Keratinocyte (primary cell): Measurements from ENCODE around the gene ABHD17B. TPM values are rescaled to one million over a fixed set of nuclear protein-coding genes. Genes with fewer than 3 reads are reported as not detected.

Experiments used
- DNase-seq: peaks from one replicate; pipeline ENCODE4 v3.0.0-alpha.2; 2011; ENCODE audit warnings: low read depth, missing footprints, low spot score
- FAIRE-seq: peaks from 2 replicates; lab custom pipeline; 2011; peaks lifted over from hg19 to GRCh38; lab: Jason Lieb, UNC
- H2AFZ ChIP-seq: 2 replicates; pipeline ENCODE4 v1.6.0; 2012; ENCODE audit warnings: low read length, control low read depth, inconsistent platforms; ENCODE audit not compliant: control insufficient read depth
- H3K27ac ChIP-seq: 2 replicates; pipeline ENCODE4 v1.5.1; 2011; ENCODE audit warnings: low read length; ENCODE audit not compliant: control insufficient read depth, insufficient read depth
- H3K27me3 ChIP-seq: 3 replicates; pipeline ENCODE4 v1.6.0; 2011; ENCODE audit warnings: low read length; ENCODE audit not compliant: control insufficient read depth, insufficient read depth; ENCODE audit errors: extremely low read depth
- H3K36me3 ChIP-seq, 2 experiments: 2 replicates in 1 of 2; 3 replicates in 1 of 2; pipeline ENCODE4 v1.5.1; 2011; ENCODE audit warnings: low read length in 2 of 2, mild to moderate bottlenecking in 1 of 2; ENCODE audit not compliant: control insufficient read depth in 2 of 2, insufficient read depth in 2 of 2; ENCODE audit errors: extremely low read depth in 1 of 2
- H3K4me1 ChIP-seq: 3 replicates; pipeline ENCODE4 v1.5.1; 2011; ENCODE audit warnings: low read length; ENCODE audit not compliant: control insufficient read depth, insufficient read depth; ENCODE audit errors: extremely low read depth
- H3K4me2 ChIP-seq: 3 replicates; pipeline ENCODE4 v1.6.0; 2011; ENCODE audit warnings: low read depth, low read length; ENCODE audit not compliant: control insufficient read depth, insufficient read depth; ENCODE audit errors: extremely low read depth
- H3K4me3 ChIP-seq, 3 experiments: fragments of 200-600 bp in 1 of 3; sonication (generic) in 1 of 3; 2 replicates in 2 of 3; 3 replicates in 1 of 3; pipeline ENCODE4 v1.5.1; 2011 to 2016; ENCODE audit warnings: low read length in 3 of 3, mild to moderate bottlenecking in 3 of 3, control low read depth in 2 of 3, inconsistent platforms in 1 of 3, low read depth in 1 of 3, mixed read lengths in 1 of 3, mixed run types in 1 of 3, moderate library complexity in 1 of 3; ENCODE audit not compliant: control insufficient read depth in 2 of 3, insufficient read depth in 2 of 3; ENCODE audit errors: extremely low read depth in 1 of 3
- H3K79me2 ChIP-seq: 2 replicates; pipeline ENCODE4 v1.6.0; 2012; ENCODE audit warnings: low read length; ENCODE audit not compliant: control insufficient read depth, insufficient read depth
- H3K9ac ChIP-seq: 3 replicates; pipeline ENCODE4 v1.6.0; 2011; ENCODE audit warnings: low read length; ENCODE audit not compliant: control insufficient read depth, insufficient read depth; ENCODE audit errors: extremely low read depth
- H3K9me1 ChIP-seq: 3 replicates; pipeline ENCODE4 v1.6.0; 2011; ENCODE audit warnings: low read length; ENCODE audit not compliant: control insufficient read depth, insufficient read depth; ENCODE audit errors: extremely low read depth
- H3K9me3 ChIP-seq: 2 replicates; pipeline ENCODE4 v1.5.1; 2012; ENCODE audit warnings: low read depth, low read length; ENCODE audit not compliant: control insufficient read depth
- H4K20me1 ChIP-seq: 3 replicates; pipeline ENCODE4 v1.6.0; 2011; ENCODE audit warnings: low read length; ENCODE audit not compliant: control insufficient read depth, insufficient read depth; ENCODE audit errors: extremely low read depth
- EZH2 ChIP-seq: IDR thresholded peaks from one replicate; pipeline ENCODE4 v1.6.1; 2012; ENCODE audit warnings: inconsistent platforms, mild to moderate bottlenecking, low read length, moderate library complexity
- dilution Hi-C: fragments of 300-500 bp; cut with MboI; formaldehyde crosslinking; loops from one replicate; pipeline ENCODE4 v1.7.0; 2020; ENCODE audit warnings: low sequenced_read_pairs; ENCODE audit not compliant: extremely low pct_ligation_motif_present
- polyA plus RNA-seq, 5 experiments: library from polyadenylated mRNA; depleted of rRNA in 3 of 5; stranded (reverse) in 3 of 5; stranded (forward) in 1 of 5; unstranded in 1 of 5; fragments of >200 nt; gene quantifications; 1 replicate in 1 of 5; 2 replicates in 3 of 5; 3 replicates in 1 of 5; pipeline versions ENCODE4 v1.2.1 to v1.2.3, GENCODE V29; 2011 to 2012; ENCODE audit warnings: missing spikeins in 2 of 5, low read depth in 1 of 5, low replicate concordance in 1 of 5
- TF ChIP-seq, protein P1 (sequence below), 3 experiments: IDR thresholded peaks in 1 of 3; conservative IDR thresholded peaks in 1 of 3; optimal IDR thresholded peaks in 1 of 3; 2 replicates in 2 of 3; 3 replicates in 1 of 3; pipeline versions ENCODE3 to v1.5.1; 2011; ENCODE audit warnings: low read length in 3 of 3, mild to moderate bottlenecking in 3 of 3, moderate library complexity in 2 of 3, control low read depth in 1 of 3, inconsistent platforms in 1 of 3; ENCODE audit not compliant: insufficient read depth in 2 of 3; ENCODE audit errors: extremely low read depth in 1 of 3

ABHD17B gene
- polyA plus RNA-seq, 1 donor (not counting 4 experiments of a cell fraction or from before 2014, with no cell fraction given) = 16.3 TPM

DNA sequence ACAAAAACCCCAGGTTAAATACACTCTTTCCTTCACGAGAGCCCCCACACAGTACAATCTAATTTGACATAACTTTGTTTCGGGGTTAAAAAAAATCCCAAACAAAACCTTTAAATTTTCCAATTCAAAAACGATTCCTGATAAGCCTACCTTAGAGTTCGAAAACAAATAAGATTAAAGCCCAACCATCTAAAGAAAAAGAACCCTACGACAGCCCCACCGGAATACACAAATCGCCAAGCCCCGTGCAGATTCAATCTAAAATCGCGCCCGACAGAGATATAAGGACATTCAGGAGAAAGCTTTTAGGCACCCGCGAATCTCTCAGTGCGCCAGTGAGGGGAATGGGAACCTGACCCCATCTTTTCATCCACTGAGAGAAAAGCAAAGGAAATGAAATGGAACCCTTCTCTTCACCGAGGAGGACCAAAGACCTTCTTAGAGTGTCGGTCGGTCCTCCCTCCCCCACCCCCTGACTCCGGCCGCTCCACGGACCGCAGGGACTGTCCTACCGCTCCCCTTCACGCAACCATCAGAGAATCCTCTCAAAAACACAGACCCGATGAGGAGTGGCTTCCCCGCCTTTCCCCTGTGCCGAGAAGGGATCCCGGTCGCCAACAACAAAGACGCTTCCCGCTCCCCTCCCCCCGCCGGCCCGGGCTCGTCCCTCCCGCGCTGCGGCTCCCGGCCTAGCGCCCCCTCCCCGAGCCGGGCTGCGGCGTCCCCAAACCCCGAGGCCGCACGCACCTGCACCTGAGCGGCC is 925 bp downstream of the ABHD17B start:
- Histone ChIP-seq H3K4me2 (peak overlapping the region; percentile 78), H3K4me3 (peak overlapping the region; percentile 92 to 97 (median 95)), H3K4me1 (peaks cover 22% of the 10 kb centered on the region), H3K27ac (peak overlapping the region; percentile 80), H3K27me3 (no peaks in the 10 kb centered on the region), H3K9me1 (no peaks in the 10 kb centered on the region), H2AFZ (peak overlapping the region; percentile 97), H4K20me1 (no peaks in the 10 kb centered on the region), H3K9ac (peak overlapping the region; percentile 92), H3K9me3 (no peaks in the 10 kb centered on the region), H3K36me3 (peaks cover 0 to 1% of the 10 kb centered on the region in 2 experiments), H3K79me2 (peaks cover 94% of the 10 kb centered on the region)
- TF ChIP-seq EZH2 = no peak
- TF ChIP-seq, protein P1, sequence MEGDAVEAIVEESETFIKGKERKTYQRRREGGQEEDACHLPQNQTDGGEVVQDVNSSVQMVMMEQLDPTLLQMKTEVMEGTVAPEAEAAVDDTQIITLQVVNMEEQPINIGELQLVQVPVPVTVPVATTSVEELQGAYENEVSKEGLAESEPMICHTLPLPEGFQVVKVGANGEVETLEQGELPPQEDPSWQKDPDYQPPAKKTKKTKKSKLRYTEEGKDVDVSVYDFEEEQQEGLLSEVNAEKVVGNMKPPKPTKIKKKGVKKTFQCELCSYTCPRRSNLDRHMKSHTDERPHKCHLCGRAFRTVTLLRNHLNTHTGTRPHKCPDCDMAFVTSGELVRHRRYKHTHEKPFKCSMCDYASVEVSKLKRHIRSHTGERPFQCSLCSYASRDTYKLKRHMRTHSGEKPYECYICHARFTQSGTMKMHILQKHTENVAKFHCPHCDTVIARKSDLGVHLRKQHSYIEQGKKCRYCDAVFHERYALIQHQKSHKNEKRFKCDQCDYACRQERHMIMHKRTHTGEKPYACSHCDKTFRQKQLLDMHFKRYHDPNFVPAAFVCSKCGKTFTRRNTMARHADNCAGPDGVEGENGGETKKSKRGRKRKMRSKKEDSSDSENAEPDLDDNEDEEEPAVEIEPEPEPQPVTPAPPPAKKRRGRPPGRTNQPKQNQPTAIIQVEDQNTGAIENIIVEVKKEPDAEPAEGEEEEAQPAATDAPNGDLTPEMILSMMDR (optimal IDR thresholded peaks at IDR 0.05 in 1 of 3, IDR thresholded peaks at IDR 0.05 in 1 of 3, conservative IDR thresholded peaks at IDR 0.05 in 1 of 3; ENCODE audit: extremely low read depth in 1 of 3, insufficient read depth in 2 of 3, low read length in 3 of 3) = no peak
- DNase-seq = no peak
- FAIRE-seq = no peak
- dilution Hi-C loops = no loop called here

DNA sequence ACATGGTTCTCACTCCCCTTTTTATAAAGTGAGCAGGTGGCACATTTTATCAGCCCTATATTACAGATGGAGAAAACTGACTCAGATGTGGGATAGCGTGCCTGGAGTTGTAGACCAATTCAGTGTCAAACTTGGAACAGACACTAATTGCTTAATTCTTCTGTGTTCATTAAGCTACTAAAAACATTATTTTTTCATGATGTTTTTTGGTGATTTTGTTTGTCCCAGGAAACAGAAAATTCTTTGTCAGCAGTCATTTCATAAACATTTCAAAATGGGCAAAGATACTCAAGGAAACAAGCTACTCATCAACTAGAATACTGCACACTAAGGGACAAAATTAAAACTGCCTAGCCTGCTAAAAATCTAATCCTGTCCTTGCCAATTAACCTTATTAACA is 2.2 kb downstream of the ABHD17B start:
- FAIRE-seq (no peak), DNase-seq (no peak)
- Histone ChIP-seq H4K20me1 (no peaks in the 10 kb centered on the region), H3K79me2 (peaks cover 91% of the 10 kb centered on the region), H3K27me3 (no peaks in the 10 kb centered on the region), H3K4me2 (peak overlapping the region; percentile 78), H3K9me1 (no peaks in the 10 kb centered on the region), H3K4me3 (peak overlapping the region; percentile 92 to 97 (median 95)), H3K36me3 (peaks cover 0 to 1% of the 10 kb centered on the region in 2 experiments), H2AFZ (no peak overlapping the region), H3K4me1 (peaks cover 22% of the 10 kb centered on the region), H3K27ac (peak overlapping the region; percentile 10), H3K9ac (peak overlapping the region; percentile 92), H3K9me3 (no peaks in the 10 kb centered on the region)
- no peak for TF ChIP-seq EZH2
- TF ChIP-seq, protein P1 (optimal IDR thresholded peaks at IDR 0.05 in 1 of 3, IDR thresholded peaks at IDR 0.05 in 1 of 3, conservative IDR thresholded peaks at IDR 0.05 in 1 of 3; ENCODE audit: extremely low read depth in 1 of 3, insufficient read depth in 2 of 3, low read length in 3 of 3) = no peak
- dilution Hi-C loops = no loop called here
